Loucy (cell line): ENCODE results near the gene FAM53A.
"Not testable (repeated sequence)": the region's sequence is repeated elsewhere in the genome, so short reads cannot be mapped to it uniquely, and the experiment has no call there.

ENCODE experiments used
- H2AFZ ChIP-seq: fragments of 200-600 bp; sonication (generic); 2 replicates; pipeline ENCODE4 v1.6.0; 2016; ENCODE audit warnings: antibody characterized with exemption, mild to moderate bottlenecking, low read length, moderate library complexity
- H3F3A ChIP-seq: fragments of 200-600 bp; 2 replicates; pipeline ENCODE4 v1.6.0; 2016; ENCODE audit warnings: antibody characterized with exemption, low read depth, mild to moderate bottlenecking
- H3K27me3 ChIP-seq: fragments of 200-600 bp; sonication (generic); 2 replicates; pipeline ENCODE4 v1.6.1; 2014; ENCODE audit warnings: low read length, mild to moderate bottlenecking; ENCODE audit not compliant: insufficient read depth, poor library complexity, severe bottlenecking
- H3K36me3 ChIP-seq: fragments of 200-600 bp; sonication (generic); 2 replicates; pipeline ENCODE4 v1.6.1; 2016; ENCODE audit warnings: low read length; ENCODE audit not compliant: insufficient read depth
- H3K4me1 ChIP-seq: fragments of 200-600 bp; sonication (generic); 2 replicates; pipeline ENCODE4 v1.5.1; 2014; ENCODE audit warnings: low read length, mild to moderate bottlenecking; ENCODE audit not compliant: insufficient read depth, poor library complexity, severe bottlenecking
- H3K4me2 ChIP-seq: fragments of 200-600 bp; sonication (generic); 2 replicates; pipeline ENCODE4 v1.6.0; 2014; ENCODE audit warnings: antibody characterized with exemption, low read length, low read depth, mild to moderate bottlenecking; ENCODE audit not compliant: poor library complexity, severe bottlenecking
- H3K4me3 ChIP-seq: fragments of 200-600 bp; sonication (generic); 2 replicates; pipeline ENCODE4 v1.5.1; 2014; ENCODE audit warnings: low read length, mild to moderate bottlenecking, mixed read lengths; ENCODE audit not compliant: poor library complexity, severe bottlenecking
- H3K79me2 ChIP-seq: fragments of 200-600 bp; sonication (generic); 2 replicates; pipeline ENCODE4 v1.6.1; 2014; ENCODE audit warnings: low read length; ENCODE audit not compliant: insufficient read depth
- H3K9ac ChIP-seq: fragments of 200-600 bp; sonication (generic); 2 replicates; pipeline ENCODE4 v1.6.0; 2014; ENCODE audit warnings: mild to moderate bottlenecking, low read depth, low read length, moderate library complexity; ENCODE audit not compliant: poor library complexity, severe bottlenecking
- H3K9me2 ChIP-seq: fragments of 200-600 bp; sonication (generic); replicated peaks from 2 replicates; pipeline ENCODE4 v1.6.1; 2016; ENCODE audit warnings: low read depth, low read length, mixed read lengths
- H3K9me3 ChIP-seq: fragments of 200-600 bp; sonication (generic); 2 replicates; pipeline ENCODE4 v1.6.1; 2014; ENCODE audit warnings: mild to moderate bottlenecking, antibody characterized with exemption, low read length, low read depth; ENCODE audit not compliant: insufficient read depth
- H4K20me1 ChIP-seq: fragments of 200-600 bp; sonication (generic); 2 replicates; pipeline ENCODE4 v1.6.0; 2014; ENCODE audit warnings: antibody characterized with exemption, low read length, mild to moderate bottlenecking; ENCODE audit not compliant: insufficient read depth, poor library complexity, severe bottlenecking
- CTCF ChIP-seq: fragments of 200-600 bp; sonication (generic); conservative IDR thresholded peaks from 2 replicates; pipeline ENCODE4 v1.5.1; 2014; ENCODE audit warnings: mild to moderate bottlenecking, antibody characterized with exemption, low read length
- EZH2phosphoT487 ChIP-seq: fragments of 200-600 bp; IDR thresholded peaks from 2 replicates; pipeline ENCODE4 v1.6.1; 2018; ENCODE audit warnings: antibody characterized with exemption, mild to moderate bottlenecking, moderate library complexity, borderline replicate concordance

The FAM53A gene

DNA sequence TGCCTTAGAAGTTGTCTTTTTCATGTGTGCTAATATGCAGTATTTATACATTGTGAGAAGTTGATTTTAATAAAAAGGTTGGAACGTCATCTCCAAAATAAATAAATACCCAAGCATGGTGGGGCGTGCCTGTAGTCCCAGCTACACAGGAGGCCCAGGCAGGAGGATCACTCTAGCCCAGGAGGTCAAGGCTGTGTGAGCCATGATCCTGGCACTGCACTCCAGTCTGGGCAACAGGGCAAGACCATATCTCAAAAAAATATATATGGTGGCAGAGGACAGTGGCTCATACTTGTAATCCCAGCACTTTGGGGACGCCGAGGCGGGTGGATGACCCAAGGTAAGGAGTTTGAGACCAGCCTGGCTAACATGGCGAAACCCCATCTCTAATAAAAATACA lies 21.6 kb upstream of the FAM53A start:
- Histone ChIP-seq H3K9me2 (no peaks in the 10 kb centered on the region), H3K79me2 (peaks cover 96% of the 10 kb centered on the region), H2AFZ (no peak overlapping the region), H3K9ac (peak overlapping the region; percentile 8), H3K4me2 (peak overlapping the region; percentile 20), H3F3A (no peaks in the 10 kb centered on the region), H3K27me3 (no peaks in the 10 kb centered on the region), H3K36me3 (peaks cover 50% of the 10 kb centered on the region), H3K4me3 (no peak overlapping the region), H3K9me3 (no peaks in the 10 kb centered on the region), H4K20me1 (peaks cover 81% of the 10 kb centered on the region), H3K4me1 (peaks cover 41% of the 10 kb centered on the region)
- TF ChIP-seq EZH2phosphoT487: no peak
- TF ChIP-seq CTCF: no peak

DNA sequence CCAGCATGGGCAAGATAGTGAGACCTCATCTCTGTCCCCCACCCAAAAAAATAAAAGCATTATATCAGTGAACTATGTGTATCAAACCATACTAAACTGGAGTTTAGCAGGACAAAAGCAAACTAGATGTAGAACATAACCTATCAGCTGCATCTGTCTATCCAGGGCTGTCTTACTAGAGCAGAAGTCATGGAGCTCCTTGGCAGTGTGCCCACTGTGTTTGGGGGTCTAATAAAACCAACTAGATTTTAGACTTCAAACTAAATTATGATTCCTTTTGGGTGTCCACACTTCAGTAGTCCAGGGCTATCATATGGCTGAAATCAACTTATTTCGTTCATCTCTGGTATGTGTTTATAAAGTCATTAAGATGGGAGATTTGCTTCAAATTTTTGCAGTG lies 19.8 kb upstream of the FAM53A start:
- Histone ChIP-seq H3K9me3 (no peaks in the 10 kb centered on the region), H4K20me1 (peaks cover 72% of the 10 kb centered on the region), H3K4me2 (peak overlapping the region; percentile 18), H3K9ac (no peak overlapping the region), H3K4me1 (peaks cover 24% of the 10 kb centered on the region), H3F3A (no peaks in the 10 kb centered on the region), H3K4me3 (no peak overlapping the region), H3K9me2 (no peaks in the 10 kb centered on the region), H2AFZ (no peak overlapping the region), H3K79me2 (peaks cover 82% of the 10 kb centered on the region), H3K36me3 (peaks cover 68% of the 10 kb centered on the region), H3K27me3 (no peaks in the 10 kb centered on the region)
- TF ChIP-seq CTCF: no peak
- TF ChIP-seq EZH2phosphoT487: no peak

GRCh38 chr4:1701671-1702070 lies 17.6 kb upstream of the FAM53A start:
- not testable (repeated sequence) for H3K4me3 ChIP-seq, H2AFZ ChIP-seq, H3K27me3 ChIP-seq, H3K9me2 ChIP-seq, H3K9ac ChIP-seq, H3K4me2 ChIP-seq, H3K9me3 ChIP-seq, H3F3A ChIP-seq
- peaks cover 84% of the 10 kb centered on the region for H3K36me3 ChIP-seq
- H3K79me2 ChIP-seq: peaks cover 65% of the 10 kb centered on the region
- H3K4me1 ChIP-seq: peaks cover 15% of the 10 kb centered on the region
- H4K20me1 ChIP-seq: peaks cover 57% of the 10 kb centered on the region

DNA sequence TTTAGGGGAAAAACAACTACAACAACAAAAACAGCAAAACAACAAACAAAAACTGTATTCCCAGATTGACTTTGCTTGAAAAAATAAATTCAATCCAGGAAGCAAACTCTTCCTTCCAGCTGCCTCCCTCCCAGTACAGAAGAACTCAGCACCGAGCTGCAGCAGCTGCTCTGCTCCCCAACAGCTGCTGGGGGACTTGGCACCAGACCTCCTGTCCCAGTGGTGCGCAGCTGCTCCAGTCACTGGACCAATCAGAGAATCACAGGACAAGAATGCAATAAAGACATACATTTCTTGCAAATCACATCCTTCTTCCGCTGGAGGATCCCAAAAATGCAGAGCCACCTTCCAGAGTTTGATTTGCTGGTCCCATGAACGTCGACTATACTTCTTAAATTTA lies 11.8 kb upstream of the FAM53A start:
- TF ChIP-seq CTCF (no peak), EZH2phosphoT487 (no peak)
- no peaks in the 10 kb centered on the region for H3K9me2 ChIP-seq
- H2AFZ ChIP-seq: no peak overlapping the region
- no peak overlapping the region for H3K9ac ChIP-seq
- peaks cover 17% of the 10 kb centered on the region for H4K20me1 ChIP-seq
- H3K27me3 ChIP-seq: no peaks in the 10 kb centered on the region
- H3K4me3 ChIP-seq: no peak overlapping the region
- no peak overlapping the region for H3K4me2 ChIP-seq
- no peaks in the 10 kb centered on the region for H3K4me1 ChIP-seq
- H3F3A ChIP-seq: no peaks in the 10 kb centered on the region
- H3K36me3 ChIP-seq: peaks cover 89% of the 10 kb centered on the region
- H3K9me3 ChIP-seq: no peaks in the 10 kb centered on the region
- peaks cover 7% of the 10 kb centered on the region for H3K79me2 ChIP-seq
